Activated CD8-positive, alpha-beta T cell treated with anti-CD3 and anti-CD28 coated beads for 36 hours (primary cell): ENCODE data around the gene RIPK1. TPM values are rescaled to one million over a fixed set of nuclear protein-coding genes. Genes with fewer than 3 reads are reported as not detected.

Experiments
- ATAC-seq: fragments of 200-7000 bp; cut with Tn5 transposase; one replicate; pipeline ENCODE4 v1.10.0; 2021; ENCODE audit warnings: mild to moderate bottlenecking, moderate library complexity
- CTCF ChIA-PET: fragments of 350-600 bp; sonication (Branson Sonifier 250); formaldehyde crosslinking; loops from one replicate; lab custom pipeline; 2021; ENCODE audit warnings: antibody characterized with exemption; lab: Charles Lee
- POLR2A ChIA-PET: fragments of 350-600 bp; sonication (Branson Sonifier 250); formaldehyde crosslinking; loops from one replicate; lab custom pipeline; 2021; ENCODE audit warnings: antibody characterized with exemption; lab: Charles Lee
- DNase-seq: peaks from one replicate; pipeline ENCODE4 v3.0.0-alpha.2; 2020
- H3K27ac Mint-ChIP-seq: one replicate; pipeline ENCODE4 v1.8.0; 2021; ENCODE audit warnings: mild to moderate bottlenecking, mixed read lengths
- H3K27me3 Mint-ChIP-seq: one replicate; pipeline ENCODE4 v1.8.0; 2021; ENCODE audit warnings: mixed read lengths
- H3K36me3 Mint-ChIP-seq: one replicate; pipeline ENCODE4 v1.8.0; 2021; ENCODE audit warnings: low read depth, mixed read lengths
- H3K4me1 Mint-ChIP-seq: one replicate; pipeline ENCODE4 v1.8.0; 2021; ENCODE audit warnings: low read depth, mixed read lengths
- H3K4me3 Mint-ChIP-seq: one replicate; pipeline ENCODE4 v1.8.0; 2021; ENCODE audit warnings: mild to moderate bottlenecking, moderate library complexity, mixed read lengths
- H3K9me3 Mint-ChIP-seq: one replicate; pipeline ENCODE4 v1.8.0; 2021; ENCODE audit warnings: mixed read lengths
- CTCF ChIP-seq: fragments of 200-600 bp; IDR thresholded peaks from one replicate; pipeline ENCODE4 v1.8.0; 2022; ENCODE audit warnings: antibody characterized with exemption, mild to moderate bottlenecking
- intact Hi-C: fragments of 100-400 bp; cut with micrococcal nuclease; formaldehyde crosslinking; loops from one replicate; pipeline ENCODE4 v1.10.0; 2022
- total RNA-seq, 2 experiments: library from RNA; stranded (reverse); gene quantifications; one replicate each; pipeline ENCODE4 v1.2.3, GENCODE V29; 2021

The RIPK1 gene
- total RNA-seq, 2 experiments from 2014 or later: 8.8 to 9.0 TPM

GRCh38 chr6:3140201-3140600 lies 71.9 kb downstream of the RIPK1 start:
- POLR2A ChIA-PET: interaction anchor here (0.6 kb wide), 1 partner anchor 365 kb away, joined by 3 read pairs; no protein-coding TSS in a partner anchor
- DNase-seq: no peak
- Mint-ChIP-seq H3K27me3 (no peaks in the 10 kb centered on the region), H3K36me3 (peaks cover 17% of the 10 kb centered on the region), H3K4me1 (peaks cover 13% of the 10 kb centered on the region), H3K27ac (no peak overlapping the region), H3K4me3 (no peak overlapping the region), H3K9me3 (no peaks in the 10 kb centered on the region)
- ATAC-seq: no peak
- TF ChIP-seq CTCF: no peak
- intact Hi-C loops: no loop called here
- CTCF ChIA-PET: interaction anchor here (1.3 to 1.5 kb wide), 2 partner anchors 10 to 111 kb away, joined by 3 to 6 read pairs; no protein-coding TSS in a partner anchor

GRCh38 chr6:3142536-3142935 lies 74.2 kb downstream of the RIPK1 start:
- intact Hi-C loops: no loop called here
- TF ChIP-seq CTCF: no peak

GRCh38 chr6:3143158-3143557 lies 74.9 kb downstream of the RIPK1 start:
- Mint-ChIP-seq H3K27ac (no peak overlapping the region), H3K9me3 (no peaks in the 10 kb centered on the region), H3K27me3 (no peaks in the 10 kb centered on the region), H3K4me3 (no peak overlapping the region), H3K4me1 (peaks cover 13% of the 10 kb centered on the region), H3K36me3 (peaks cover 14% of the 10 kb centered on the region)
- TF ChIP-seq CTCF: no peak
- intact Hi-C loops: no loop called here
- DNase-seq (no peak), ATAC-seq (no peak)
- ChIA-PET CTCF (interaction anchor here (1.4 kb wide), 1 partner anchor 108 kb away, joined by 3 read pairs; no protein-coding TSS in a partner anchor), POLR2A (no interaction called here)

More at GRCh38 chr6:3142536-3142935, 74.2 kb downstream of the RIPK1 start:
- Mint-ChIP-seq H3K4me3 (no peak overlapping the region), H3K27ac (no peak overlapping the region), H3K27me3 (no peaks in the 10 kb centered on the region), H3K4me1 (peaks cover 13% of the 10 kb centered on the region), H3K9me3 (no peaks in the 10 kb centered on the region), H3K36me3 (peaks cover 16% of the 10 kb centered on the region)
- DNase-seq (no peak), ATAC-seq (no peak)
- ChIA-PET CTCF (interaction anchor here (1.4 kb wide), 1 partner anchor 109 kb away, joined by 3 read pairs; no protein-coding TSS in a partner anchor), POLR2A (no interaction called here)

GRCh38 chr6:3144571-3144970 lies 76.3 kb downstream of the RIPK1 start:
- POLR2A ChIA-PET: interaction anchor here (1.0 kb wide), 1 partner anchor 15 kb away, joined by 3 read pairs; no protein-coding TSS in a partner anchor
- H3K27ac Mint-ChIP-seq: no peak overlapping the region
- peaks cover 9% of the 10 kb centered on the region for H3K36me3 Mint-ChIP-seq
- DNase-seq (no peak), ATAC-seq (no peak)
- H3K4me3 Mint-ChIP-seq: no peak overlapping the region
- CTCF ChIA-PET: no interaction called here
- intact Hi-C loops: no loop called here
- H3K27me3 Mint-ChIP-seq: no peaks in the 10 kb centered on the region
- H3K9me3 Mint-ChIP-seq: no peaks in the 10 kb centered on the region
- no peak for TF ChIP-seq CTCF
- H3K4me1 Mint-ChIP-seq: peaks cover 4% of the 10 kb centered on the region

GRCh38 chr6:3147914-3148757 lies 79.8 kb downstream of the RIPK1 start:
- H3K9me3 Mint-ChIP-seq: no peaks in the 10 kb centered on the region
- ATAC-seq: no peak
- no peak overlapping the region for H3K4me3 Mint-ChIP-seq
- no peak for DNase-seq
- ChIA-PET POLR2A (interaction anchor here (0.6 kb wide), 1 partner anchor 170 kb away, joined by 3 read pairs; no protein-coding TSS in a partner anchor), CTCF (interaction anchor here (0.9 to 4.3 kb wide), 4 partner anchors 9 to 103 kb away, joined by 3 to 16 read pairs (median 4); partner anchors contain the start of gene TUBB2A)
- H3K27ac Mint-ChIP-seq: no peak overlapping the region
- H3K36me3 Mint-ChIP-seq: peaks cover 7% of the 10 kb centered on the region
- no peak for TF ChIP-seq CTCF
- intact Hi-C loops: no loop called here
- no peaks in the 10 kb centered on the region for H3K27me3 Mint-ChIP-seq
- H3K4me1 Mint-ChIP-seq: peaks cover 4% of the 10 kb centered on the region
